CD8-positive, alpha-beta memory T cell (primary cell): Measurements from ENCODE around the gene OSGEP. TPM values are rescaled to one million over a fixed set of nuclear protein-coding genes. Genes with fewer than 3 reads are reported as not detected.

ENCODE experiments used
- CTCF ChIA-PET: fragments of 350-600 bp; sonication (Branson Sonifier 250); formaldehyde crosslinking; loops from one replicate; lab custom pipeline; 2021; ENCODE audit warnings: antibody characterized with exemption; lab: Charles Lee
- POLR2A ChIA-PET: fragments of 350-600 bp; sonication (Branson Sonifier 250); formaldehyde crosslinking; loops from one replicate; lab custom pipeline; 2021; ENCODE audit warnings: antibody characterized with exemption; lab: Charles Lee
- DNase-seq, 5 donors: peaks; one replicate each; pipeline versions ENCODE4 v3.0.0 to v3.0.0-alpha.2; 2020 to 2022; ENCODE audit warnings: mixed read lengths in 1 of 5
- H3K27ac ChIP-seq: one replicate; pipeline ENCODE4 v1.7.0; 2013; ENCODE audit warnings: low read depth, mild to moderate bottlenecking, low read length, moderate library complexity
- H3K27me3 ChIP-seq: 2 replicates; pipeline ENCODE4 v1.7.0; 2013; ENCODE audit warnings: low read length, mild to moderate bottlenecking; ENCODE audit not compliant: insufficient read depth, poor library complexity, severe bottlenecking
- H3K36me3 ChIP-seq: 2 replicates; pipeline ENCODE4 v1.7.0; 2013; ENCODE audit warnings: mild to moderate bottlenecking, low read length, moderate library complexity; ENCODE audit not compliant: insufficient read depth
- H3K4me1 ChIP-seq: 2 replicates; pipeline ENCODE4 v1.7.0; 2013; ENCODE audit warnings: mild to moderate bottlenecking, low read length, moderate library complexity; ENCODE audit not compliant: insufficient read depth
- H3K4me3 ChIP-seq: 2 replicates; pipeline ENCODE4 v1.7.0; 2013; ENCODE audit warnings: mild to moderate bottlenecking, low read length
- H3K9me3 ChIP-seq: 2 replicates; pipeline ENCODE4 v1.7.0; 2013; ENCODE audit warnings: mild to moderate bottlenecking, low read length
- H3K27ac Mint-ChIP-seq, 8 donors: one replicate each; pipeline ENCODE4 v1.8.0; 2020 to 2021; ENCODE audit warnings: mixed read lengths in 8 of 8, mild to moderate bottlenecking in 6 of 8, inconsistent platforms in 3 of 8, moderate library complexity in 3 of 8
- H3K27me3 Mint-ChIP-seq, 2 donors: one replicate each; pipeline ENCODE4 v1.8.0; 2020 to 2021; ENCODE audit warnings: mixed read lengths in 2 of 2, mild to moderate bottlenecking in 1 of 2, moderate library complexity in 1 of 2
- H3K36me3 Mint-ChIP-seq, 3 donors: one replicate each; pipeline ENCODE4 v1.8.0; 2020 to 2021; ENCODE audit warnings: mixed read lengths in 3 of 3, inconsistent platforms in 1 of 3, mild to moderate bottlenecking in 1 of 3
- H3K4me1 Mint-ChIP-seq, 3 donors: one replicate each; pipeline ENCODE4 v1.8.0; 2020 to 2021; ENCODE audit warnings: mixed read lengths in 3 of 3, inconsistent platforms in 1 of 3, mild to moderate bottlenecking in 1 of 3
- H3K4me3 Mint-ChIP-seq, 7 donors: one replicate each; pipeline ENCODE4 v1.8.0; 2020 to 2021; ENCODE audit warnings: mixed read lengths in 7 of 7, mild to moderate bottlenecking in 6 of 7, moderate library complexity in 4 of 7, inconsistent platforms in 2 of 7
- H3K9me3 Mint-ChIP-seq, 5 donors: one replicate each; pipeline ENCODE4 v1.8.0; 2020 to 2022; ENCODE audit warnings: mixed read lengths in 5 of 5, mild to moderate bottlenecking in 3 of 5, moderate library complexity in 2 of 5, inconsistent platforms in 1 of 5
- polyA plus RNA-seq: library from polyadenylated mRNA; unstranded; fragments of 300-500 nt; fragmentation: Illumina TruSeq; gene quantifications from one replicate; pipeline ENCODE4 v1.2.3, GENCODE V29; 2021
- total RNA-seq, 2 experiments: library from RNA; stranded (reverse); gene quantifications; one replicate each; pipeline ENCODE4 v1.2.3, GENCODE V29; 2021

Gene OSGEP
- total and polyA plus RNA-seq, 3 experiments from 2014 or later = 48.9 to 58.1 (median 58.0) TPM

- peak overlapping the region in 6 of 8 donors; percentile 3 to 56 (median 32) for H3K27ac Mint-ChIP-seq
- no peak overlapping the region for H3K4me3 ChIP-seq
These were observed 53.5 kb downstream of the OSGEP start for GRCh38 chr14:20400965-20401593.

GRCh38 chr14:20400589-20400964 is 54.0 kb downstream of the OSGEP start:
- CTCF ChIA-PET = interaction anchor here (2.1 kb wide), 1 partner anchor 15 kb away, joined by 5 read pairs; no protein-coding TSS in a partner anchor
- H3K9me3 Mint-ChIP-seq = no peaks in the 10 kb centered on the region
- H3K36me3 ChIP-seq = peaks cover 10% of the 10 kb centered on the region
- no peak overlapping the region for H3K27ac ChIP-seq
- no peak overlapping the region for H3K4me3 ChIP-seq
- no peak overlapping the region for H3K4me3 Mint-ChIP-seq
- H3K27ac Mint-ChIP-seq = peak overlapping the region in 3 of 8 donors; percentile 2 to 56 (median 9)
- peaks cover 19 to 25% (median 23%) of the 10 kb centered on the region in 3 donors for H3K4me1 Mint-ChIP-seq
- no peaks in the 10 kb centered on the region for H3K4me1 ChIP-seq
- no peaks in the 10 kb centered on the region for H3K9me3 ChIP-seq
- no peaks in the 10 kb centered on the region for H3K27me3 Mint-ChIP-seq
- POLR2A ChIA-PET = no interaction called here
- H3K27me3 ChIP-seq = no peaks in the 10 kb centered on the region
- no peak for DNase-seq
- H3K36me3 Mint-ChIP-seq = peaks cover 5 to 83% (median 31%) of the 10 kb centered on the region in 3 donors

More at GRCh38 chr14:20400965-20401593, 53.5 kb downstream of the OSGEP start:
- ChIA-PET POLR2A (no interaction called here), CTCF (interaction anchor here (0.9 to 2.1 kb wide), 2 partner anchors 12 to 15 kb away, joined by 3 to 5 read pairs; partner anchors contain the start of gene TEP1)
- Histone ChIP-seq H3K36me3 (peaks cover 7% of the 10 kb centered on the region), H3K27me3 (no peaks in the 10 kb centered on the region), H3K27ac (no peak overlapping the region), H3K4me1 (no peaks in the 10 kb centered on the region), H3K9me3 (no peaks in the 10 kb centered on the region)
- Mint-ChIP-seq H3K27me3 (no peaks in the 10 kb centered on the region), H3K9me3 (no peaks in the 10 kb centered on the region), H3K4me1 (peaks cover 20 to 26% (median 25%) of the 10 kb centered on the region in 3 donors), H3K36me3 (peaks cover 5 to 83% (median 31%) of the 10 kb centered on the region in 3 donors), H3K4me3 (no peak overlapping the region)
- DNase-seq = no peak

GRCh38 chr14:20397511-20397910 is 57.1 kb downstream of the OSGEP start:
- H3K4me1 ChIP-seq = no peaks in the 10 kb centered on the region
- H3K4me3 Mint-ChIP-seq = no peak overlapping the region
- peak overlapping the region in 1 of 8 donors; percentile 58 for H3K27ac Mint-ChIP-seq
- H3K36me3 Mint-ChIP-seq = peaks cover 10 to 74% (median 29%) of the 10 kb centered on the region in 3 donors
- no peaks in the 10 kb centered on the region for H3K27me3 ChIP-seq
- H3K27ac ChIP-seq = no peak overlapping the region
- H3K36me3 ChIP-seq = peaks cover 21% of the 10 kb centered on the region
- H3K27me3 Mint-ChIP-seq = no peaks in the 10 kb centered on the region
- H3K4me1 Mint-ChIP-seq = peaks cover 13 to 22% (median 16%) of the 10 kb centered on the region in 3 donors
- ChIA-PET CTCF (interaction anchor here (1.2 kb wide), 1 partner anchor 213 kb away, joined by 3 read pairs; no protein-coding TSS in a partner anchor), POLR2A (no interaction called here)
- H3K9me3 ChIP-seq = no peaks in the 10 kb centered on the region
- no peak for DNase-seq
- H3K9me3 Mint-ChIP-seq = no peaks in the 10 kb centered on the region
- H3K4me3 ChIP-seq = no peak overlapping the region

Other genes with a start within 250 kb of the OSGEP start
- gene OR11H6, start 231.1 kb downstream of the OSGEP start, total RNA-seq = not detected
- not detected for gene OR11H6, start 231.1 kb downstream of the OSGEP start, polyA plus RNA-seq
- gene OR11H7, start 225.8 kb downstream of the OSGEP start, total RNA-seq = not detected
- gene OR11H7, start 225.8 kb downstream of the OSGEP start, polyA plus RNA-seq = not detected
- not detected for gene OR11H4, start 215.5 kb downstream of the OSGEP start, total RNA-seq
- not detected for gene OR11H4, start 215.5 kb downstream of the OSGEP start, polyA plus RNA-seq
- 10 to 100 TPM; 33.2 to 35.0 TPM for gene TTC5, start 148.9 kb downstream of the OSGEP start, total RNA-seq
- 21.5 TPM for gene TTC5, start 148.9 kb downstream of the OSGEP start, polyA plus RNA-seq
- gene CCNB1IP1, start 121.5 kb downstream of the OSGEP start, total RNA-seq = 10 to 100 TPM; 43.6 to 50.5 TPM
- gene CCNB1IP1, start 121.5 kb downstream of the OSGEP start, polyA plus RNA-seq = 16.8 TPM
- 10 to 100 TPM; 35.0 to 41.3 TPM for gene PARP2, start 111.2 kb downstream of the OSGEP start, total RNA-seq
- gene PARP2, start 111.2 kb downstream of the OSGEP start, polyA plus RNA-seq = 13.6 TPM
- gene TEP1, start 41.3 kb downstream of the OSGEP start, total RNA-seq = 10 to 100 TPM; 31.7 to 33.0 TPM
- gene TEP1, start 41.3 kb downstream of the OSGEP start, polyA plus RNA-seq = 9.1 TPM
- under 1 TPM; 0.09 TPM for gene KLHL33, start 18.6 kb downstream of the OSGEP start, total RNA-seq
- gene KLHL33, start 18.6 kb downstream of the OSGEP start, polyA plus RNA-seq = 0.12 TPM
- 100 to 1,000 TPM; 242 to 248 TPM for gene APEX1, start 414 bp upstream of the OSGEP start, total RNA-seq
- 117 TPM for gene APEX1, start 414 bp upstream of the OSGEP start, polyA plus RNA-seq
- gene PIP4P1, start 6.6 kb upstream of the OSGEP start, total RNA-seq = 10 to 100 TPM; 29.5 to 33.5 TPM
- 36.4 TPM for gene PIP4P1, start 6.6 kb upstream of the OSGEP start, polyA plus RNA-seq
- gene PNP, start 14.6 kb upstream of the OSGEP start, total RNA-seq = 100 to 1,000 TPM; 181 to 188 TPM
- 84.0 TPM for gene PNP, start 14.6 kb upstream of the OSGEP start, polyA plus RNA-seq
- gene RNASE10, start 50.7 kb upstream of the OSGEP start, total RNA-seq = under 1 TPM in 1 of 2 experiments, not detected in 1; 0.31 TPM
- gene RNASE10, start 50.7 kb upstream of the OSGEP start, polyA plus RNA-seq = not detected
- gene RNASE9, start 106.2 kb upstream of the OSGEP start, total RNA-seq = not detected
- gene RNASE9, start 106.2 kb upstream of the OSGEP start, polyA plus RNA-seq = not detected
- not detected for gene RNASE11, start 133.2 kb upstream of the OSGEP start, total RNA-seq
- gene RNASE11, start 133.2 kb upstream of the OSGEP start, polyA plus RNA-seq = not detected
- gene RNASE12, start 136.6 kb upstream of the OSGEP start, total RNA-seq = not detected
- gene RNASE12, start 136.6 kb upstream of the OSGEP start, polyA plus RNA-seq = not detected
- gene OR6S1, start 186.9 kb upstream of the OSGEP start, total RNA-seq = not detected
- not detected for gene OR6S1, start 186.9 kb upstream of the OSGEP start, polyA plus RNA-seq
- under 1 TPM in 1 of 2 experiments, not detected in 1; 0.57 TPM for gene RNASE4, start 229.7 kb upstream of the OSGEP start, total RNA-seq
- gene RNASE4, start 229.7 kb upstream of the OSGEP start, polyA plus RNA-seq = 2.3 TPM
- gene ANG, start 234.0 kb upstream of the OSGEP start, total RNA-seq = under 1 TPM; 0.39 to 0.58 TPM
- gene ANG, start 234.0 kb upstream of the OSGEP start, polyA plus RNA-seq = 1.4 TPM